GM18507 (cell line): Measurements from ENCODE around the gene ZNF774.
"Not testable (repeated sequence)": the region's sequence is repeated elsewhere in the genome, so short reads cannot be mapped to it uniquely, and the experiment has no call there.

ENCODE experiments used
- DNase-seq: peaks from one replicate; pipeline ENCODE4 v3.0.0; 2011; ENCODE audit warnings: low read depth; ENCODE audit not compliant: insufficient read length; ENCODE audit errors: extremely low spot score
- FAIRE-seq: peaks from 2 replicates; lab custom pipeline; 2011; peaks lifted over from hg19 to GRCh38; lab: Jason Lieb, UNC

Gene ZNF774

DNA sequence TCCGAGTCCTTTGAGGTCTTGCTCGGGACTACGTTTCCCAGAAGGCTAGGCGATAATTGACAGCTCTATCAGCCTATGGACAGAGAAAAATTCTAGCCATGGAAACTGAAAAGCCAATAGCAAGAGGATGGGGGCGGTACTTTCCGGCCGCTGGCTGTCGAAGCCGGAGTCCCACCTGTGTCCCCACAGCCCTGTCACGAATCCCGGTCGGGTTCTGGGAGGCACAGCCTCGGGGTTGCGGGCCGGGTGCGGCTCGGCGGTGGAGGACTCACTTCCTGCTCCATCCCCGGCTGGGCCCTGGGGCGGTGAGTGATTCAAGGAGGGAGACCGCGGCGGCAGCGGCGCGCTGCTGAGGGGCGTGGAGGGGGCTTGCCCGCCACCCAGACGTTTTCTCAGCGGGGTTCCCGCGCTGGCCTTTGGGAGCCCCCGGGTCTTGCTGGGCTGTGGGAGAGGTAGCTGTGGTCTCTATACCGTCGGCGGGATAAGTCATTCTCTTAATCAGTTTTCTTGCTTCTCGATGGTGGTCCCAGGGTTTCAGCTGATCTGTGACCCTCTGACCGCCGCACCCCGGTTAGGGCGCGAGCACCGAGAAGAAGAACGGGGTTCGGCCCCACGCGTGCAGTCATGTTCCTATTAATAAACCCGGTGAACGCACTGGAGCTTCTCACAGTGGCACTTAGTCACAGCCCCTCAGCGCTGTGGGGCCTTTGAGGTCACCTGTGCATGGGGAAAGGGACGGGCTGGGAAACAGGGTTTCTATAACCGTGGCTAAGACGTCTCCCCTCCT lies at the start of gene ZNF774:
Gene ZNF774 (plus strand): TSS at position 178 of the 787 bp plus-strand sequence. CDS start 2,377 bp downstream, outside the sequence.
- peak; percentile 96 for FAIRE-seq
- peak; percentile 97 for DNase-seq

DNA sequence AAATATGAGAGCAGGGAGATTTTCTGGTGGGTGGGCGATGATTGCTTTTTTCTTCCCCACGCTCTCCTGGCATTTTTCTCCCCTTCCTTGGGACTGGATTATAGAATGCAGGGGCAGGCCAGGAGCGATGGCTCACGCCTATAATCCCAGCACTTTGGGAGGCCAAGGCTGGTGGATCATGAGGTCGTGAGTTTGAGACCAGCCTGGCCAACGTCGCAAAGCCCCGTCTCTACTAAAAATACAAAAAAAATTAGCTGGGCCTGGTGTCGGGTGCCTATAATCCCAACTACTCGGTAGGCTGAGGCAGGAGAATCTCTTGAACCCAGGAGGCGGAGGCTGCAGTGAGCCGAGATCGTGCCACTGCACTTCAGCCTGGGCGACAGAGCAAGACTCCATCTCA lies 46.7 kb upstream of the ZNF774 start:
- not testable (repeated sequence) for FAIRE-seq, DNase-seq

DNA sequence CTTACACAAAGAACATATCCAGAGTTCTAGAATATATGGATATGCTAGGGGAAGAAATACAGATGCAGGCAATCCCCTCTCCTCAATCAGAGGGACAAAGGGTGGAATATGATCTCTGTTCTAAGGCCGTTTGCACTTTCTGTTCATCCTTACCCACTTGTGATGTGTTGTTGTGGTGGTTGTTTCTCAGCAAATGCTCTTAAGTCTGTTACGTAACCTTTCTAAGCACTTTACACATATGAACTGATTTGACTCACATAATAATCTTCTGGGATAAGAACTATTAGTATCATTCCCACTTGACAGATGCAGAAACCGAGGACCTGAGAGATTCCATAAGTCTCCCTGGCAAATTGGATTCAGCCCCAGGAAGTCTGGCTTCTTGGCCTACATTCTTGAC lies 46.2 kb upstream of the ZNF774 start:
- DNase-seq (no peak), FAIRE-seq (no peak)

DNA sequence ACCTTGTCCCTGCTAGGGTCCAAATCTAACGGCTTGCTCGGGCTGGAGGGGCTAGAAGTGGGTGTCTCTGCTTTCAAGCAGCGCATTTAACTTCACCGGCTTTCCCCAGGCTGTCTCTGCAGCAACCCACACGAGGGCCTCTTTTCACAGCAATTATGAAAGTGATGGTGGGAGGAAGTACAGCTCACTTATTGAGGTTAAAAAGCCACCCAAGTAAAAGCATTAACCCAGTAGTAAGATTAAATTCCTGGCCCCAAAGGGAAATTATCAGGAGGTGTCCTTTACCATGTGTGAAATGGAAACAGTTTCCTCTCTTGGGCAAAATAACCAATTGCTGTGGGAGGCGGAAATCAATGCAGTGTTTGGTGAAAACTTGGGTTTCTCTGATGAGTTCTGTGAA lies 45.5 kb upstream of the ZNF774 start:
- FAIRE-seq (peak; percentile 75), DNase-seq (peak; percentile 22)

DNA sequence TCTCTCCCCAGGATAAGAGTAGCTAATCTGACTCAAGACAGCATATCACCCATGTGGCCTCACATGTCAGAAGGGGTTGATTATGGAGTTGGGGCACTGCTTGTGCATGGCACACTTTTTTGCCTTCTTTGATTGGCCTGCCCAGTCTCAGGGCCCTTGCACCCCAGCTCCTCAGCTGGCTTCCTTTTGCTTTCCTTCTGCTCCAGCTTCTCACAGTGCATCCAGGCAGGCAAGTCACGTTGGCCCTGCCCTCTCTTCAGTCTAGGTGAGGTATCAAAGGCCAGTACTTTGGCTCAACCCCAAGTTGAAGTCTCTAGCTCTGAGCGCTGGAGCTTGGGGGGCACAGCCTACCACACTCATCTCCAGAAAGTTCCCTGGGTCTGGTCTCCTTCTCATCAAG lies 44.4 kb upstream of the ZNF774 start:
- DNase-seq (no peak), FAIRE-seq (no peak)

- FAIRE-seq = no peak
These were observed 43.1 kb upstream of the ZNF774 start for GRCh38 chr15:90309020-90309419.

DNA sequence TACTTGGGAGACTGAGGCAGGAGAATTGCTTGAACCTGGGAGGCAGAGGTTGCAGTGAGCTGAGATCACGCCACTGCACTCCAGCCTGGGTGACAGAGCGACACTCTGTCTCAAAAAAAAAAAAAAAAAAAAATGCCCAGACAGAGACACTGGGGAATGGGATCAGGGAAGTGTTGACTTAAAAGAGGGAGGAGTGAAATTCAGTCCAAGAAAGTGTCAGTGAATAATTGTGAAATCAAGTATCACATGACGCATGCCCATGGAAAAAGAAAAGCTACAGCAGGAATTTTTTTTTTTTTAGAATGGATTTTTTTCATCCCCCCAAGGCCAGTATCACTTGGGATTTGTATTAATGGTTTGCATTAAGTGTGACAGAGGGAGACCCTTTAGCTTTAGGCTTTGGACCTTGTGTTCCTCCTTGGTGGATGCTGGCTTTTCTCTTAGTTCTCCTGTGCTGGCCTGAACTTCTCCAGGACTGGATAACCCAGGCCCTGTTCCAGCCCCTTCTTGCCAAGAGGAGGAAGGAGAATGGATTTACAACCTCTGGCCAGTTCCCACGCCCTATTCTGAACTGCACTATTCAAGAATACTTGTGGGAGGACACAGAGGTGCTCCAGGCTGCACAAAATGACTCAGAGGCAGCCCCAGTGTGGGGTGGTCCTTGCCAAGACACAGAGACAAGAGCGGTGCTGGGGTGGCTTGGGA lies 36.7 kb upstream of the ZNF774 start:
- FAIRE-seq (no peak), DNase-seq (no peak)

More at GRCh38 chr15:90309020-90309419, 43.1 kb upstream of the ZNF774 start:
- DNase-seq = no peak

GRCh38 chr15:90316139-90316538 lies 35.9 kb upstream of the ZNF774 start:
- no peak for DNase-seq
- no peak for FAIRE-seq

- FAIRE-seq (no peak), DNase-seq (no peak)
These were observed 33.5 kb upstream of the ZNF774 start for GRCh38 chr15:90318591-90318990.

- peak; percentile 78 for DNase-seq
- peak; percentile 91 for FAIRE-seq
These were observed 31.8 kb upstream of the ZNF774 start for GRCh38 chr15:90320062-90320884.

- FAIRE-seq (no peak), DNase-seq (no peak)
These were observed 31.2 kb upstream of the ZNF774 start for GRCh38 chr15:90320885-90321278.

DNA sequence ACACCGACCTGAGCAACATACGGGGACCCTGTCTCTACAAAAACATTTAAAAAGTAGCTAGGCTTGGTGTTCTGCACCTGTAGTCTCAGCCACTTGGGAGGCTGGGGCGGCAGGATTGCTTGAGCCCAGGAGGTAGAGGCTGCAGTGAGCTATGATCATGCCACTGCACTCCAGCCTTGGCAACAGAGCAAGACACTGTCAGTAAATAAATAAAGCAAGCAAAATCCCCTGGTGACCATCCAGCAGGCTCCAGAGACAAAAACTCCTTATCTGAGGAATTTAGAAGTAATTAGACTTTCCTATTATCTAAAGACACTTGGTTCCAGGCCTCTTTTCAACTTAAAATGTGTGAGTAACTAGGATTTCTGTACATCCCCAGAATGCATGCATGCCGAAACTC lies 29.5 kb upstream of the ZNF774 start:
- DNase-seq = no peak
- no peak for FAIRE-seq

DNA sequence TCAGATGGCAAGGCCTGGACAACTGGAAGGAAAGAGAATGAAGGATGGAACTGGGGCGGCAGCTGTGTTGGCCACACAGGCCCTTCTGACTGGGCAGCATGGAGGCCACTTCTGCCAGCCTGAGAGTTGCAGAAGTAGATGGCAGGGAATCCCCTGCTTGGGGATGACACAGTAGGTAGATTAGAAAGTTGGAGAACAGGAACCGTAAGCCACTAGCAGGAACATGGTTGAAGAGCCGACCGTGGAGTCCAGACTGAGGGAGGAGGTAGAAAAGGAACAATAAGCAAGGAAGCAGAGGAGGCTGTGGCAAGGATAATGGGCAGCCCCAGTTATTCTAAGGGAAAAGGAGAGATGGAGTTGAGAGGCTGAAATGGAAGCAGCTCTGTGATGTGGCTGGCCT lies 26.4 kb upstream of the ZNF774 start:
- FAIRE-seq = no peak
- DNase-seq = no peak

DNA sequence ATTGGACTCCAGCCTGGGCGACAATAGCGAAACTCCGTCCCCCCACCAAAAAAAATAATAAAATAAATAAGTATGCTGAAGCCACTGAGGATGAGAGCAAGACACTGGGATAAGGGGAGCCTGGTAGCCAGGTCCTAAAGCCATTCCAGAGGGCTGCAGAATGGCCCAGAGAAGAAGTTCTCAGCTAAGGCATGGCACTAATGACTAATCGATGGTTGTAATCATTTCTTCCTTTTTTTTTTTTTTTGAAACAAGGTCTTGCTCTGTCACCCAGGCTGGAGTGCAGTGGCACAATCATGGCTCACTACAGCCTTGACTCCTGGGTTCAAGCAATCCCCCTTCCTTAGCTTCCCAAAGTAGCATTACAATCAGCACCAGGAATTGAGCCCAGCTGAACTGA lies 25.6 kb upstream of the ZNF774 start:
- no peak for DNase-seq
- no peak for FAIRE-seq

GRCh38 chr15:90327311-90327710 lies 24.8 kb upstream of the ZNF774 start:
- DNase-seq = no peak
- no peak for FAIRE-seq

DNA sequence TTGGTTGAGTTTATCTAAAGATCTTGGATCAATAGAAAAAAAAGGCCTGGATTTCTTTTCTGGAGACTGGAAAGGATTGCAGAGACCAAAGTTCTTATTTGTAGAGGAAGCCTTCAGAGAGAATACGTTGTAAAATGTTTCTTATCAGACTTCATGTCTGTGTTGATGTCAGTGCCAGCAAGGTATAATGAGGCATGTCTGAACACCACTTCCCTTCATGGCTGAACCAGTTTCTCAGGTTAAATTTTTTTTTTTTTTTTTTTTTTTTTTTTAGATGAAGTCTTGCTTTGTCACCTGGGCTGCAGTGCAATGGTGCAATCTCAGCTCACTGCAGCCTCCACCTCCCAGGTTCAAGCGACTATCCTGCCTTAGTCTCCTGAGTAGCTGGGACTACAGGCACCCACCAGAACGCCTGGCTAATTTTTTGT lies 17.8 kb upstream of the ZNF774 start:
- DNase-seq (no peak), FAIRE-seq (no peak)

- FAIRE-seq (no peak), DNase-seq (no peak)
These were observed 15.4 kb upstream of the ZNF774 start for GRCh38 chr15:90336705-90337141.

DNA sequence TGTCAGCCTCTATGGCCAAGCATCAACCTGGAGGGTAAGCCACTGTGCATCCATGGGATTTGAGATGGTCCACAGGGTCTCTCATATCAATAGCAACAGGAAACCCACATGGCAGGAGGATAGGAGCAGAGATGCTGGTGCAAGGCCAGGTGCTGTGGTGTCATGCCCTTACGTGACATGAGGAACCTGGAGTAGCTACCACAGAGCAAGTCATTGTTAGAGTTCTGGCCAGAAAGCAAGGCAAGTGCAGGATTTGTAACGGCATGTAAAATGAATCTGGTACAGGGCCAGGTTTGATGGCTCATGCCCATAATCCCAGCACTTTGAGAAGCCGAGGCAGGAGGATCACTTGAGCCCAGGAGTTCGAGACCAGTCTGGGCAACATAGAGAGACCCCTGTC lies 14.8 kb upstream of the ZNF774 start:
- DNase-seq (no peak), FAIRE-seq (no peak)

- FAIRE-seq = no peak
- DNase-seq = no peak
These were observed 13.6 kb upstream of the ZNF774 start for GRCh38 chr15:90338532-90338931.

GRCh38 chr15:90340345-90340744 lies 11.7 kb upstream of the ZNF774 start:
- DNase-seq = no peak
- no peak for FAIRE-seq
